DMS 273 (cell line): Measurements from ENCODE around the gene C22orf15.

Experiments
- DNase-seq: peaks from one replicate; lab custom pipeline; 2025; ENCODE audit not compliant: unreplicated experiment; lab: John Stamatoyannopoulos, UW

C22orf15 gene

DNA sequence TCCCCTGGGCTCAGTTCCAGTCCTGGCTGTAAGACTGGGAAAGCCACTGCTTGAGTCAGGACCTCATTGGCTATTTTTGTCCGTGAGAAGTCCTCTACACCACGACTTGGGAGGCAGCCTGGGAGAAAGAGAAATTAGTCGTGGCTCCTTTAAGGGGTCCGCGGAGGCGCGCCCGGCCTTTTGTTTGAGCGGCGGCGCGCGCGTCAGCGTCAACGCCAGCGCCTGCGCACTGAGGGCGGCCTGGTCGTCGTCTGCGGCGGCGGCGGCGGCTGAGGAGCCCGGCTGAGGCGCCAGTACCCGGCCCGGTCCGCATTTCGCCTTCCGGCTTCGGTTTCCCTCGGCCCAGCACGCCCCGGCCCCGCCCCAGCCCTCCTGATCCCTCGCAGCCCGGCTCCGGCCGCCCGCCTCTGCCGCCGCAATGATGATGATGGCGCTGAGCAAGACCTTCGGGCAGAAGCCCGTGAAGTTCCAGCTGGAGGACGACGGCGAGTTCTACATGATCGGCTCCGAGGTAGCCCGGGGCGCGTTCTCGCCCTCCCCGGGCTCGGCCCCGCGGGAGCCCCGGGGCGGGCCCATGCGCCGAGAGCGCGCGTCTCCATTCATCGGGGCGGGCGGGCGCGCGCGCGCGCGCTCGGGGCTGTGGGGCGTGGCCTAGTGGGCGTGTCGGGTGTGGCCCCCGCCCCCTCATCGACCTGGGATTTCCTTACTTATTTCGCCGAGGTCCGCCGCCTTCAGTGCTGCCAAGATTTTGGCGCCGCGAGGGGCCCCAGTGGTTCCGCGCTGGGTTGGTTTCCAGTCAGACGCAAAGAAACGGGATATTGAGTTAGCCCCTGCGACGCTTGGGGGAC is 24.2 kb downstream of the C22orf15 start, which contains the start of gene SMARCB1:
Gene SMARCB1 (plus strand): TSS at position 215 of the 848 bp plus-strand sequence. CDS start 204 bp downstream, at position 419.
- peak; percentile 93 for DNase-seq

DNA sequence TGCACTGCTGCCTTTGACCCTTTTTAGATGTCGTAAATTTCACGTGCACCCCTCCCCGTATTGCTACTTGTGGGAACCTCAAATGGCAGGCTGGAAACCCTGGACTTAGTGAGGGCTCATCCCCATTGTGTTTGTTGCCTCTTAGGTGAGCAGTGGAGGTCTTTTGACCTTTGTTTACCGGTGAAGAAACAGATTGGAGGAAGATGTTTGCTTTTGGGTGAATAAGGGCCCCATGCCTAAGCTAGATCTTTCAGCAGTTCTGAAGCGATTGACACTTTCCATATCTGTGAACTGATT is 24.8 kb downstream of the C22orf15 start:
- DNase-seq, result no peak

GRCh38 chr22:23787910-23788309 is 25.1 kb downstream of the C22orf15 start:
- no peak for DNase-seq

DNA sequence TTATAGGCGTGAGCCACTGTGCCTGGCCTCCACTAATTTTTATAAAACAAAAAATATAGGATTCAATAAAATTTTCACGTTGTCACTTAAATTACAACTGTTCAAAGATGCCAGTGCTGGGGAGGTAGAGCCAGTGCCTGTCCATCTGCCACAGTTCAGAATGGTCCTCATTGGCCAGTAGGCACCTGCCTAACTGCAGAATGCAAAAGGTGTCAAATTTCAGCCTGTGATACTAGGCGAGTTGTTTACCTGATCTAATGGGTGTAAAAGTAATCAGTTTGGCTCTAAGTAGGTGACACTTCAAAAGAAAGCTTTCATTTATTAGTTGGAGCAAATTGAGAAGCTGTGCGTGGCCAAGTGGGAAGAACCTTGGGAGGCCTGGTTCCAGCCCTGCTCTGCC is 26.3 kb downstream of the C22orf15 start:
- DNase-seq, result no peak

- DNase-seq, result peak; percentile 41
Observed at GRCh38 chr22:23789638-23790037, 26.8 kb downstream of the C22orf15 start.

DNA sequence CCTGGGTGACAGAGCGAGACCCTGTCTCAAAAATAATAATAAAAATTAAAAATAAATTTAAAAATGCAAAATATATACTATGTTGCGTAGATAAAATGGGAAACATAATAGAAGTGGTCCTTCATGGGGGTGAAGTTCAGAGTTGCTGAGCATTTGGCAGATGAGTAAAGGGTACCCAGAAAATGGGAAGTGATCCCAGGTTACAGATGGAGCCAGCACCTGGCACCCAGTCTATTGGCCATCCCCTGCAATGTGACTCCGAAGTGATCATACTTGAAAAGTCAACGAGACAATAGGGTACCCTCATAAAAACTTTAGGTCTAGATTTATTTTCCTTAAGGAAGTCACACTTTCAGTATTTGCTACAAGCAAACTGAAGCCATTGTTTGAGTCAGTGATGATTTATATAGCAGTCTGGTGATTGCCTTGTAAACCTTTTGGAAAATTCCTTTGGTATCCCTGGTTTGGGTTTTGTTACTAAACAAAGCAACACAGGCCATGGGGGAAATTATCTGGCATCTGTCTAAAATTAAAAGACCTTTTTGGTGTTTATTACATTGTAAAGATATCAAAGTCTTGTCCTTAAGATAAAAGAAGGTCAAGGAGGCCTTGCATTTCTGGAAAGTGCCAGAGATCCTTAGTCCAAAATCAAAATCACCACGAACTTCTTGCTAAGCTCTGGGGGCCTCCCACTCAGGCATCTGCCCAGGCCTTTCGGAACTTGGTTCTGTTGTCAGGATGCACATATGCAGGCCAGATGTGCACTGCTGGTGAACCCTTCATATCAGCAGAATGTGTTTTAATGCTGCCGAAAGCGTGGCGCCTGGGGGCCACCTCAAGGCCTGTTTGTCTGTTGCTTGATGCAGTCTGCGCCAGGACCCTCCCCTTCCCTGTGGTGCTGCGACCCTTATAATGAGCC is 28.3 kb downstream of the C22orf15 start:
- peak; percentile 24 for DNase-seq

DNA sequence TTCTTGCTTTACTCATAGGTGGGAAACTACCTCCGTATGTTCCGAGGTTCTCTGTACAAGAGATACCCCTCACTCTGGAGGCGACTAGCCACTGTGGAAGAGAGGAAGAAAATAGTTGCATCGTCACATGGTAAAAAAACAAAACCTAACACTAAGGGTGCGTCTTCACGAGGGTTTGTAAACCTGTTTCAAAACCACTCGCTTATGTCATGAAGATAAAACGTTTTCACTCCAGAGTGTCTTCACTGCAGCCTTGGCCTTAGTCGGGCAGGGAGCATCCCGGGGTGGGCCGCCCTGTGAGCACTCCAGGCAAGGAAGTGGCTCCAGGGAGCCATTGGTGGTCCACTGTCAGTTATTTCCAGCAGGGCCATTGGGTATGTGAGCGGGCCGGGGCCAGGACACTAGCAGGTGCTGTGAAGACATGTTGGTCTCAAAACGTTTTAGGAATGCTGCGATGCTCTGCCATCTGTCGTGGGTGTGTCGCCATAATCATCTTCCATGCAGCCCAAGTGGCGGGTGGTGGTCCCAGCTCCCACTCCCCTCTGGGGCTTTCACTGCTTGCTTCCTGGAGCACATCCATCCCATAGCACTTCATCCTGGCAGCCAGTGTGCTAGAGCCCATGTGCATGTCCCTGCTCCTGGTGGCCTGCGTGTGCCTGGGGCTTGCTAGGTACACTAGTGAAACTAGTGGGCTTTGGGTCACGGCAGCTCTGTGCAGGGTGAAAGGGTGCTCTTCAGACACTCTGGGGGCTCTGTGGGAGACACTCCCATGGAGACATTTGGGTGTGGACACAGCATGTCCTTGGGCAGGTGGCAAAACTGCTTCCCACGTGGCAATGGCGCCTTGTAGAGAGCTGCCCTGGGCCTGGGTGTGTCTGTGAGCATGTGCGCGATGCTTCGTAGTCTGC is 29.2 kb downstream of the C22orf15 start:
- DNase-seq, result no peak

DNA sequence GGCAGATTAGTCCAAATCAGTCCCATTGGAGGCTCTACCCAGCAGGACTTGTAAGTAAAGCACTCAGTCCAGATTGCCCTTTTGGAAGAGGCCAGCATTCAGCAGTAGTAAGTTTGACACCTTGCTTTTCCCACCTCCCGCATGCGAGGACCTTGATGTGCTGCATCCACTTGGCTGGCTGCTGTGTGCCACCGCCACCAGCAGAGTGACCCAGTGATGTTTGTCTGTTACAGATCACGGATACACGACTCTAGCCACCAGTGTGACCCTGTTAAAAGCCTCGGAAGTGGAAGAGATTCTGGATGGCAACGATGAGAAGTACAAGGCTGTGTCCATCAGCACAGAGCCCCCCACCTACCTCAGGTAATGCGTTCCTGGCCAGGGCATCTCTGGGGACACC is 30.5 kb downstream of the C22orf15 start:
- no peak for DNase-seq

GRCh38 chr22:23796461-23796860 is 33.7 kb downstream of the C22orf15 start:
- no peak for DNase-seq

DNA sequence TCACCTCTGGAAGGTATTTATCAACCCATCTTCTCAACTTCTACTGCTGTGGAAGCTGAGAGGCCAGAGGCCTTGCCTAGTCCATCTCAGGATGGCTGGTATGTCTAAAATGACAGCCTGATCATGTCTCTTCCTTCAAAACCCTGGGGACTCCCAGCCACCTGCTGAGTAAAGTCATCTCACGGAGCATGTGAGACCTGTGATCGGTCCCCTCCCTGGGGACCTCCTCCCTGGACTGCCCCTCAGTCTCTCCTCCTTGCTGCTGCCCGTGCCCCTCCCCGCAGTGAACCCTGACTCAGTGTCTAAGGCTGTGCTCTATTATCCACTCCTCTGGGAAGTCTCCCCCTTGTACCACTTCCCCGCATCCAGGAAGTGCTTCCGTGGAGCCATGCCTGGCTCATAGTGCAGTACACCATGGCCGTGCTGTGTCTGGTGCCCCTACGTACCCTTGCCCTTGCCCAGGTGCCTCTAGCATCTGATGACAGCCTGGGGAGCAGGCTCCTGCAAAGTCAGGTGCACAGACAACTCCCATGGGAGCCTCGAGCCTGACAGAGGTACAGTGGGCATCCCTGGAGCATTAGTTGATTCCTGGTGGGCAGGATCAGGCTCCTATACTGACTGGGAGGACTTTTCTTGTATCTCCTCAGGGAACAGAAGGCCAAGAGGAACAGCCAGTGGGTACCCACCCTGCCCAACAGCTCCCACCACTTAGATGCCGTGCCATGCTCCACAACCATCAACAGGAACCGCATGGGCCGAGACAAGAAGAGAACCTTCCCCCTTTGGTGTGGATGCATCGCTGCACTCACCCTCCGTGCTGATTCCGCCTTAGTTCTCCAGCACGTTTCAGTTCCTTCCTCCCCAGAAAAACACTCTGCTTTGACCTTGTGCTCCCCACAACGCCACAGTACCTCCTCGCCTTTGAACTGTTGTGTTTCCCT is 37.8 kb downstream of the C22orf15 start:
- no peak for DNase-seq

DNA sequence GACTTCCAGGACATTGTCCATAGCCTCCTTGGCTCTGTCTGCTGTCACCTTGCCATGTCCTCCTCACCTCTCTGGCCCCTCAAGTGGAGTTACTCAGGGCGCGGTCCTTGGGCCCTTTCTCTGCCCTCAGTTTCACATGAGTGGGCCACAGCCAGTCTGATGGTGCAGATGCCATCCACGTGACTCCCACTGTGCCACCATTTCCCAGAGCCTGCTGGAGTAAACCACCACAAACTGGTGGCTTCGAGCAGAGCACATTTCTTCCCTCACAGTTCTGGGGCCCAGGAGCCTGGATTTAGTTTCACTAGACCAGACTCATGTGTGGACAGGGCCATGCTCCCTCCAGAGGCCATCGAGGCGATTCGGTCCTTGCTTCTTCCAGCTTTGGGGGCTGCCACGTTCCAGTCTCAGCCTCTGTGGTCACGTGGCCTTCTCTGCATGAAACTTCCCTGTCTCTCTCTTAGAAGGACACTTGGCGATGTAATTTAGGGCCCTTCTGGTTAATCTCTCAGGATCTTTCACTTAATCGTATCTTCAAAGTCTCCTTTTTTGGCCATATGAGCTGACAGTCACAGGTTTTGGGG is 38.5 kb downstream of the C22orf15 start:
- DNase-seq, result no peak

GRCh38 chr22:23801886-23802377 is 39.1 kb downstream of the C22orf15 start:
- no peak for DNase-seq

GRCh38 chr22:23803001-23803819 is 40.4 kb downstream of the C22orf15 start:
- no peak for DNase-seq

DNA sequence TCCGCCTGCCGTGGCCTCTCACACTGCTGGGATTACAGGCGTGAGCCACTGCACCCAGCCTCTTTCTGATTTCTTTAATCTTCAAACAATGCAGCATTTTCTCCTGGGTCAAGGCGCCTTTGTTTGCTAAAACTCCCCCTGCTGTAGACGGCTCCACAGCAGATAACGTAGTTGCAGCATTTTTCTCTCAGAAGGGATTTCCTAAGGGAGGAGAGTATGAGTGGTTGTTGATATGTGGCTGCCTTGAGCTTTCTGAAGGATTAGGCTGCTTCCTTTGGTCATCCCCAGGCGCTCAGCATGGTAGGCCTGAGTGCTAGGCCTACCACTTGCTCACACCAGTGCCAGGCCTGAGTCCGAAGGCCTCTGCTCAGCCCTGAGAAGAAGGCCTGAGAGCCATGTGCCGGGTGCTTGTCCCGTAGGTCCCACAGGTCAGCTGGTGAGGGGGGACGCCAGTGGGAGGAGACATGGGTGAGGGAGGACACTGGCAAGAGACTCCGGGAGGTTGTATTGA is 42.0 kb downstream of the C22orf15 start:
- no peak for DNase-seq

GRCh38 chr22:23806837-23807236 is 44.0 kb downstream of the C22orf15 start:
- DNase-seq, result no peak

GRCh38 chr22:23812378-23812777 is 49.6 kb downstream of the C22orf15 start:
- DNase-seq, result no peak
